Activated T-helper 2 cell treated with anti-CD3 and anti-CD28 coated beads, Interferon-gamma antibody, Interleukin-2, Interleukin-4, amounts not matched to agents 10 μg/mL and 5 μg/mL and 100 μg/mL, durations not matched to agents 14 hours and 24 hours and 36 hours (primary cell): ENCODE data around the gene GAR1. TPM values are rescaled to one million over a fixed set of nuclear protein-coding genes. Genes with fewer than 3 reads are reported as not detected.

Source experiments
- DNase-seq: peaks from one replicate; pipeline ENCODE4 v3.0.0; 2021; ENCODE audit warnings: low spot score
- H3K27ac Mint-ChIP-seq: one replicate; pipeline ENCODE4 v1.8.0; 2021; ENCODE audit warnings: mixed read lengths
- H3K27me3 Mint-ChIP-seq: one replicate; pipeline ENCODE4 v1.8.0; 2021; ENCODE audit warnings: low read depth, mixed read lengths
- H3K36me3 Mint-ChIP-seq: one replicate; pipeline ENCODE4 v1.8.0; 2021; ENCODE audit warnings: low read depth, mixed read lengths
- H3K4me1 Mint-ChIP-seq: one replicate; pipeline ENCODE4 v1.8.0; 2021; ENCODE audit warnings: low read depth, mixed read lengths
- H3K4me3 Mint-ChIP-seq: one replicate; pipeline ENCODE4 v1.8.0; 2021; ENCODE audit warnings: low read depth, mild to moderate bottlenecking, moderate library complexity, mixed read lengths
- H3K9me3 Mint-ChIP-seq: one replicate; pipeline ENCODE4 v1.8.0; 2021; ENCODE audit warnings: mixed read lengths
- intact Hi-C: fragments of 100-400 bp; cut with micrococcal nuclease; formaldehyde crosslinking; loops from one replicate; pipeline ENCODE4 v1.15.1; 2023
- total RNA-seq: library from RNA; stranded (reverse); gene quantifications from 2 replicates; pipeline ENCODE4 v1.2.3, GENCODE V29; 2022

GAR1 gene
- total RNA-seq, 1 donor from 2014 or later: 44.8 TPM

DNA sequence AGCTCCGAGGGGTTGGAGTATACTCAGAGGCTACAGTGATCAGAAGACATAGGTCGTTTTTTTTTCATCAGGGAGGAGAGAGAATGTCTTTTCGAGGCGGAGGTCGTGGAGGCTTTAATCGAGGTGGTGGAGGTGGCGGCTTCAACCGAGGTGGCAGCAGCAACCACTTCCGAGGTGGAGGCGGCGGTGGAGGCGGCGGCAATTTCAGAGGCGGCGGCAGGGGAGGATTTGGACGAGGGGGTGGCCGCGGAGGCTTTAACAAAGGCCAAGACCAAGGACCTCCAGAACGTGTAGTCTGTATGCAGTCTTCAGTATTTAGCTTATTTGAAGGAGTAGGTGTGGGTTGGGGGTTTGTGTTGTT is 500 bp downstream of the GAR1 start:
- Mint-ChIP-seq H3K4me1 (peaks cover 47% of the 10 kb centered on the region), H3K4me3 (peak overlapping the region; percentile 100), H3K36me3 (peaks cover 56% of the 10 kb centered on the region), H3K9me3 (no peaks in the 10 kb centered on the region), H3K27me3 (no peaks in the 10 kb centered on the region), H3K27ac (peak overlapping the region; percentile 98)
- intact Hi-C loops: loop anchor here (2.0 to 5.0 kb wide), 3 partner anchors 164 to 1194 kb away; partner anchors contain the start of genes MCUB and RPL34
- peak; percentile 48 for DNase-seq

DNA sequence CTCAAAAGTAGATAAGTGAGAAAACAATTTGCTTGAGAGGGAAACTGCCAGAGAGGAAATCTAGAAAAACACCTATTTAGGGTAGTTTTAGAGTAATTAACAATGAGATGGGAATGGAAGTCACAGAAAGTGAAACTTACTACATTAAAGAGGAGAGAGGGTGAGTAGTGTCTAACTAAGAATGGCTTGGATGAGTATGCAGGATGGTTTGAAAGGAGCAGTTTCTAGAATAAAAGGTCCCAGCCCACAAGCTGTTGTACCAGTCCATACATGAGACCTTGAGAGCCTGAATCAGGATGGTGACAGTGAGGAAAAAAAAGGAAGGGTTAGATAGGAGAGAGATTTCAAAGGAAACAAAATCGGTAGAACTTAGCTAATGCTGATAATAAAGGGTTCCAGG is 1.3 kb downstream of the GAR1 start:
- DNase-seq: no peak
- no peaks in the 10 kb centered on the region for H3K9me3 Mint-ChIP-seq
- peaks cover 64% of the 10 kb centered on the region for H3K36me3 Mint-ChIP-seq
- intact Hi-C loops: loop anchor here (2.0 to 5.0 kb wide), 3 partner anchors 165 to 1195 kb away; partner anchors contain the start of genes MCUB and RPL34
- H3K4me3 Mint-ChIP-seq: peak overlapping the region; percentile 100
- peaks cover 44% of the 10 kb centered on the region for H3K4me1 Mint-ChIP-seq
- peak overlapping the region; percentile 98 for H3K27ac Mint-ChIP-seq
- no peaks in the 10 kb centered on the region for H3K27me3 Mint-ChIP-seq

DNA sequence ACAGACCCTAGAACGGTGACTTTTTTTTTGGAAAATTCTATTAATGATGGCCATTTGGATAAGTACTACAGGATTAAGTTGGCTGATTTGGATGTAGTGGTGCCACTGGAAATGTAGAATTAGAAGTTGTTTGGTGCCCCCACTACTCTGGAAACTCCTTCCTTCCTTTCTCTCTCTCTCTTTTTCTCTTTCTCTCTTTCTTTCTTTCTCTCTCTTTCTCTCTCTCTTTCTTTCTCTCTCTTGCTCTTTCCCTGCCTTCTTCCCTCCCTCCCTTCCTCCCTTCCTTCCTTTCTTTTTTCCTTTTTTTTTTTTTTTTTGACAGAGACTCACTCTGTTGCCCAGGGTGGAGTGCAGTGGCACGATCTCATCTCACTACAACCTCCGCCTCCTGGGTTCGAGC is 2.7 kb downstream of the GAR1 start:
- no peaks in the 10 kb centered on the region for H3K27me3 Mint-ChIP-seq
- DNase-seq: no peak
- H3K4me3 Mint-ChIP-seq: no peak overlapping the region
- H3K4me1 Mint-ChIP-seq: peaks cover 48% of the 10 kb centered on the region
- intact Hi-C loops: loop anchor here (5.0 kb wide), 2 partner anchors 166 to 1196 kb away; partner anchors contain the start of gene RPL34
- H3K36me3 Mint-ChIP-seq: peaks cover 74% of the 10 kb centered on the region
- peak overlapping the region; percentile 25 for H3K27ac Mint-ChIP-seq
- no peaks in the 10 kb centered on the region for H3K9me3 Mint-ChIP-seq

DNA sequence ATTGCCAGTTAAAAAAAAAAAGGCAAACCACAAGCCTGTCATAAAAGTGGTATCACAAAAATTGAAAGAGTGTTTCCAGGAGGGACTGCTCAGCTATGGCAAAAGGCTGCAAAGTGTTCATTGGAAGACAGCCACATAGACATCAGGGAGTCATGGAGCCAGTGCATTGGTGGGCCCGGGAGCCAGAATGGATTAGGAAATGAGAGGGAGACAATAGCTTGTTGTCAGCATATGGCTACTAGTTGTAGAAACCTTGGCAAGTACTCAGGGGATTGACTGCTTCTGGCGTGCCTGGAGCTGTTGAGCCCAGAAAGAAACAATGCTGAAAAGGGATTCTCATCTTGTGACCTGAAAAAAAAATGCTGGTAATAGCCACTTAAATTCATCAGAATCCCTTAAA is 5.0 kb downstream of the GAR1 start:
- Mint-ChIP-seq H3K4me1 (peaks cover 44% of the 10 kb centered on the region), H3K27ac (peak overlapping the region; percentile 38), H3K9me3 (no peaks in the 10 kb centered on the region), H3K27me3 (no peaks in the 10 kb centered on the region), H3K4me3 (no peak overlapping the region), H3K36me3 (peaks cover 84% of the 10 kb centered on the region)
- intact Hi-C loops: no loop called here
- no peak for DNase-seq

DNA sequence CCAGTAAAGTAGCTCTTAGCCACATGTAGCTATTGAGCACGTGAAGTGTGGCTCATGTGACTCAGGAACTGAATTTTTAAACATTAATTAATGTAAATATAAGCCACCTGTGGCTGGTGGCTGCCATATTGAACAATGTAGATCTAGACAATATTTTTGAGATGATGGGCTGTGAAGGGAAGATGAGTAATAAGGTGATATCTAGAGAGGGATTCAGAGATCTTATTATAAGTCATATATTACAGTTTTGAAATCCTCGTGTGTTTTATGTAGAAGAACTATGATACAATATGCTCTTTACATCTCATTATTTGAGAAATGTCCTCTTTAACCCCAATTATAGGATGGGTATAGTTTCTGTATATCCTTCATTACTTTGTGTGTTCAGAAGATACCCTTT is 5.6 kb downstream of the GAR1 start:
- no peaks in the 10 kb centered on the region for H3K9me3 Mint-ChIP-seq
- H3K27ac Mint-ChIP-seq: peak overlapping the region; percentile 50
- intact Hi-C loops: no loop called here
- H3K36me3 Mint-ChIP-seq: peaks cover 78% of the 10 kb centered on the region
- peaks cover 43% of the 10 kb centered on the region for H3K4me1 Mint-ChIP-seq
- DNase-seq: no peak
- peak overlapping the region; percentile 11 for H3K4me3 Mint-ChIP-seq
- no peaks in the 10 kb centered on the region for H3K27me3 Mint-ChIP-seq

DNA sequence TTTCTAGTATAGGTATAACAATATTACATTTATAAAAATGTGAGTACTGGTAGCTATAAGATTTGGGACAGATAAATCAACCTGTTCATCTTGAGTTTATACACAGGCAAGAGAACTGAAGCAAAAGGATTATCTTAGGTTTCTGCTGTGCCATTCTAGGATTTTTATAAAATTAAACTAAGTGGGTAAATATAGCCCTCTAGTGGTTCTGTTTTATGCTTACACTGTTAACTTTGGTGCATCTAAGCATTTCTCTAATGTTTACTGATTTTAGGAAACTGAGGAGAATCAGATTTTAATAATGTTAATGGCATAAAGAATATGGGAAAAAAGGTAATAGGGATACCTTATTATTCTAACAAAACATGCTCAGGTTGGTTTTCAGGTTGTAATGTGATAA is 11.2 kb downstream of the GAR1 start:
- Mint-ChIP-seq H3K27me3 (no peaks in the 10 kb centered on the region), H3K9me3 (no peaks in the 10 kb centered on the region), H3K27ac (no peak overlapping the region), H3K4me3 (no peak overlapping the region), H3K4me1 (peaks cover 4% of the 10 kb centered on the region), H3K36me3 (peaks cover 24% of the 10 kb centered on the region)
- no peak for DNase-seq
- intact Hi-C loops: loop anchor here (1.0 kb wide), 1 partner anchor 404 kb away; no protein-coding TSS in a partner anchor

DNA sequence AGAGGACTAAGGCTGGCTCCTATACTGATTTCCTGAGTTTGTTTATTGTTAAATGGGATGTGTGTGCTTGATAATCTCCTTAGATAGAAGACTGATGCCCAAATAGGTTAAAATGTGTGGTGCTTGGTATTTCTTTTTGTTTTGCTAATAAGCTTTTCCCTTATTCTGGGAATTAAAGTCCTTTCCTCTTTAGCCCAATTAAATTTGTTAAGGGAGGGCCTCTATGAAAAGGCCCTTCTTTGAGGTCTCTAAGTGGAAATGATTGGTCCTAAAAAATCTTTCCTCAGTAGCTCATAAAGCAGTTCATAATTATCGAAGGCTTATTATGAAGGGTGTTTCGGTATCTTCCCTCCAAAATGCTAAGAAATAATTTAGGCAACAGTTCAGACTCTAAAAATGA is 12.1 kb downstream of the GAR1 start, which contains the start of gene RRH:
RRH (plus strand) TSS at position 301 of the 400 bp plus-strand sequence; CDS start at position 357, 56 bp downstream.
- peaks cover 18% of the 10 kb centered on the region for H3K36me3 Mint-ChIP-seq
- no peaks in the 10 kb centered on the region for H3K9me3 Mint-ChIP-seq
- no peaks in the 10 kb centered on the region for H3K27me3 Mint-ChIP-seq
- no peak for DNase-seq
- peaks cover 2% of the 10 kb centered on the region for H3K4me1 Mint-ChIP-seq
- H3K27ac Mint-ChIP-seq: no peak within 1 kb of the TSS
- no peak within 1 kb of the TSS for H3K4me3 Mint-ChIP-seq
- intact Hi-C loops: no loop called here

DNA sequence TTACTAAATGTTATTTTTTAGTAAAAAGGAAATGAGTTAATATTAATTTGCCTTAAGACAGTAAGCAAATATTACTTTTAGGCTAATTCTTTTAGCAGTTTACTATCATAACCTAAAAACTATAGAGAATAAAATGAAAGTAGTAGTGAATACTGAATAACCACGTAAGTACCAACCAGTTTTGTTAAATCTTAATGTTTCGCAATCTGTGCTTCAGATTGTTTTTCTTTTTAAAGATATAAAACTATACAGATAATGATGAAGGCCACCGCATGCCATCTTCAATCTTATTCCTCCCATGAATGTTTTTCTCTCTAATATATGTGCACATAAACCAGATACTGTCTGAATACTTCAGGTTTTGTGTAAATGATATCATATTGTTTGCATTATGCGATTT is 18.2 kb downstream of the GAR1 start:
- no peak for DNase-seq
- intact Hi-C loops: no loop called here
- no peak overlapping the region for H3K27ac Mint-ChIP-seq
- no peaks in the 10 kb centered on the region for H3K4me1 Mint-ChIP-seq
- H3K9me3 Mint-ChIP-seq: no peaks in the 10 kb centered on the region
- no peak overlapping the region for H3K4me3 Mint-ChIP-seq
- H3K36me3 Mint-ChIP-seq: no peaks in the 10 kb centered on the region
- no peaks in the 10 kb centered on the region for H3K27me3 Mint-ChIP-seq

DNA sequence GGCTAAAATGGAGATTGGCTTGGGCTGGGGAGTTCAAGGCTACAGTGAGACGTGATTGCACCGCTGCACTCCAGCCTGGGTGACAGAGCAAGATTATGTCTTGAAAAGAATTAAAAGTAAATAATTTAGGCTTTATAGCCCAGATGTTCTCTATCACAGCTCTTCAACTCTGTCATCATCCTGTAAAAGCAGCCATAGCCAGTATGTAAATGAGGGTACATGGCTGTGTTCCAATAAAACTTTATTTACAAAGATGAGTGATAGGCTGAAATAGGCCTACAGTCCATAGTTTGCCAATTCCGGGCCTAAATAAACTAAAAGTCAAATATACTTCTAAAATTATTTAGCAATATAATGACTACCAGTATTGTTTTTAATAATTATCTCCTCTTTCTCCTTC is 21.4 kb downstream of the GAR1 start:
- Mint-ChIP-seq H3K27ac (no peak overlapping the region), H3K4me1 (peaks cover 2% of the 10 kb centered on the region), H3K4me3 (no peak overlapping the region), H3K27me3 (peaks cover 4% of the 10 kb centered on the region), H3K36me3 (no peaks in the 10 kb centered on the region), H3K9me3 (no peaks in the 10 kb centered on the region)
- intact Hi-C loops: no loop called here
- no peak for DNase-seq

DNA sequence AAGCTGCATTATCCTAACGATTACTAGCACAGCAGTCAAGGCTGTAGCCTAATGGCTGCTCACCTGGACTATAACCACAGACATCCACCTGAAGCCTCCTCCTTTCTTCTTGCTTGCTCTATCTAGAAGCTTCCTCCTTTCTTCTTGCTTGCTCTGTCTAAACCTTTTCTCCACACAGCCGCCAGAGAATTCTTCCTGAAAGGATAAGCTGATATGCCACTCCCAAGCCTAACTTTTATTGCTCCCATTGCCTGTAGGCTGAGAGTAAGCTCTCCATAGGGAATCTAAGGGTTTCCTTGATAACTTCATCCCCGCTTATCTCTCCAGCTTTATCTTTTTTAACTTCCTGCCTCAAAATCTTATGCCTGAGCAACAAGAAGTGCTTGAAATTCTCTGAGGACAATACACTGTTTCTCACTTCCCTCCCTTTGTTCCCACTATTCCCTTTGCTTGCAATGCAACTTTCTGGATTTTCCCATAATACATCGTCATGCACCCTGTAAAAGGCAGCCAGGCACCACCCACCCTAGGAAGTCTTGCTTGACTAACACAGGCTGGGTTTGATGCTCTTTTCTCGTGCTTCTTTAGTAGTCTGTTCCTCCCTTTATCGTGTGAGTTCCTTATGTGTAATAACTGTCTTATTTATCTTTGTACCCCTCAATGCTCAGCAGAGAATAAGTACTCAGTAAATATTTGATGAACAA is 31.0 kb downstream of the GAR1 start:
- no peak overlapping the region for H3K4me3 Mint-ChIP-seq
- no peaks in the 10 kb centered on the region for H3K36me3 Mint-ChIP-seq
- H3K9me3 Mint-ChIP-seq: no peaks in the 10 kb centered on the region
- DNase-seq: no peak
- H3K27ac Mint-ChIP-seq: no peak overlapping the region
- intact Hi-C loops: no loop called here
- peaks cover 10% of the 10 kb centered on the region for H3K27me3 Mint-ChIP-seq
- no peaks in the 10 kb centered on the region for H3K4me1 Mint-ChIP-seq

DNA sequence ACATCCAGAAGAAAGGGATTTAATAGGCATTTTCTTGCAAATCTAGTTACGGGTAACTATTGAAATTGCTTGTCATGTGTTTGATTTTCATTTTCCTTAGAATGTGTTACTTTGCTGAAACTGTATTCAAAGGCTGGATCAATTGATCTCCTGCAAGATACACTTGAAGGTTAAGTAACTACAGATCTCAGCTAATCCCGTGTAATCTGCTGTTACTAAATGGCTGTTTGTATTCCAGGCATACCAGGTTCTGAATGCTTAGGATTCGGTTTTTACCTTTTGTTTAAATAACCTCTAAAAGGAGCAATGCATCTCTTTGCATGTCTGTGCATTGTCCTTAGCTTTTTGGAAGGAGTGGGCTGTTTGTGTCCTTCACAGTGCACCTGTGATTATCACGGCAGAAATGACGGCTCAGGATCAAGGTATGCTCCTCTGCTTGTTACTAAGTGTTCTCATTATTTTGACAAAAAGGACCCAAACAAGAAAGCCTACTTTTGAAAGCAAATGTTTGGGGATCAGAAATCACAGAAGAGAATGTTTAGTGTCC is 32.4 kb downstream of the GAR1 start, which contains the start of gene LRIT3:
LRIT3 (plus strand) TSS at position 212 of the 547 bp plus-strand sequence; CDS start at position 307, 95 bp downstream.
- Mint-ChIP-seq H3K4me1 (no peaks in the 10 kb centered on the region), H3K27me3 (peaks cover 10% of the 10 kb centered on the region)
- intact Hi-C loops: no loop called here

DNA sequence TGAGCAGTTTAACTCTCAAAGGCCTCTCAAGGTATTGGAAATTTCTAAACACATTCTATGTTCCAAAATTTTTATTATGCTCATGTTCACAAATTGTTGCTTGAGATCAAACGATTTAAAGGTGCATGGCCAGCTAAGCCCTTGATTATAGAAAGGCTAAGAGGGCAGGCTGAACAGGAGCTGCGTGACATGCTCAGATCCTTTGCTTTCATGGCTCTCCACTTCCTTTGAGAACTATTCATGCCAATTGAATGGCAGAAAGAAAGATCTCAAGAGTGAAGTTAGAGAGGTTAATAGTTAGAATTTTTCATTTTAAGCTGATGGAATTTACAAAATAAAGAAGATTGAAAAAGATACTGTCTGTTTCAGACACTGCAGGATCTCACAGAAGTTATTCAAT is 32.9 kb downstream of the GAR1 start:
- Mint-ChIP-seq H3K27me3 (peaks cover 10% of the 10 kb centered on the region), H3K4me3 (no peak overlapping the region), H3K9me3 (no peaks in the 10 kb centered on the region), H3K36me3 (no peaks in the 10 kb centered on the region), H3K27ac (no peak overlapping the region), H3K4me1 (no peaks in the 10 kb centered on the region)
- intact Hi-C loops: no loop called here
- no peak for DNase-seq

More for the DNA sequence above, 32.4 kb downstream of the GAR1 start, which contains the start of gene LRIT3:
- no peak within 1 kb of the TSS for H3K27ac Mint-ChIP-seq
- H3K9me3 Mint-ChIP-seq: no peaks in the 10 kb centered on the region
- H3K36me3 Mint-ChIP-seq: no peaks in the 10 kb centered on the region
- no peak for DNase-seq
- no peak within 1 kb of the TSS for H3K4me3 Mint-ChIP-seq

DNA sequence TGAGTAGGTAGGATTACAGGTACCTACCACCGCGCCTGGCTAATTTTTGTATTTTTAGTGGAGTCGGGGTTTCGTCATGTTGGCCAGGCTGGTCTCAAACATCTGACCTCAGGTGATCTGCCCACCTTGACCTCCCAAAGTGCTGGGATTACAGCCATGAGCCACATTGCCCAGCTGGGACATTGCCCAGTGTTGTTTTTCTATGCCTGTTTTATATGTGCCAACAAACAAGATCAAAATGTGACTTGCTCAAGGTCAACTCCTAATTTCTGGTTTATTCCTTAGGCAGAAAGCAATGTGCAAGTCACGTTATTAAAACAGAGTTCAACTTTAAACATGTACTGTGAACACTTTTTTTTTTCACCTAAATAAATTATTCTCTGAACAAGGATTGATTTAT is 35.0 kb downstream of the GAR1 start:
- Mint-ChIP-seq H3K27ac (no peak overlapping the region), H3K4me1 (no peaks in the 10 kb centered on the region), H3K4me3 (no peak overlapping the region), H3K27me3 (peaks cover 12% of the 10 kb centered on the region), H3K9me3 (no peaks in the 10 kb centered on the region), H3K36me3 (no peaks in the 10 kb centered on the region)
- no peak for DNase-seq
- intact Hi-C loops: no loop called here
